ENCODE measurements around the gene BEST2. TPM values are rescaled to one million over a fixed set of nuclear protein-coding genes. Genes with fewer than 3 reads are reported as not detected.

Gene BEST2
- total RNA-seq, 1 donor from 2014 or later = not detected

DNA sequence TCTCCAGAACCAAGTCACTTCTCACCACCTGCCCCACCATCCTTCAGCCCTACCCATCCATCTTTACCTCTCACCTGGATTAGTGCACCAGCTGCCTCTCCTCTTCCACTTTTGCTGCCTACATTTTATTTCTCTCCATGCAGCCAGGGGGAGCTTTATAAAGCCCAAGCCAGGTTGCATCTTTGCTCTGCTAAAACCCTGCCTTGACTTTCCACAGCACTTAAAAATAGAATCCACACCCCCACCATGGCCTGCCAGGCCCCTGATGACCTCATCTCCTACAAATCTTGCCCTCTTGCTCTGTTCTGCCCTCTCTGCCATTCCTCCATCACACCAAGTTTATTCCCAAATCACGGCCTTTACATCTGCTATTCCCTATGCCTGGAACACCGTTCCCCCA is 22.0 kb downstream of the BEST2 start:
- Mint-ChIP-seq H3K27me3 (ENCODE audit: unreplicated experiment) (peaks cover 18% of the 10 kb centered on the region), H3K4me3 (ENCODE audit: unreplicated experiment) (peak overlapping the region; percentile 50), H3K4me1 (ENCODE audit: unreplicated experiment) (peaks cover 6% of the 10 kb centered on the region), H3K27ac (ENCODE audit: unreplicated experiment) (no peak overlapping the region), H3K9me3 (ENCODE audit: unreplicated experiment) (no peaks in the 10 kb centered on the region), H3K36me3 (ENCODE audit: low read depth, unreplicated experiment) (peaks cover 6% of the 10 kb centered on the region)
- no peak for DNase-seq (ENCODE audit: low spot score)
- TF ChIP-seq, protein P1, sequence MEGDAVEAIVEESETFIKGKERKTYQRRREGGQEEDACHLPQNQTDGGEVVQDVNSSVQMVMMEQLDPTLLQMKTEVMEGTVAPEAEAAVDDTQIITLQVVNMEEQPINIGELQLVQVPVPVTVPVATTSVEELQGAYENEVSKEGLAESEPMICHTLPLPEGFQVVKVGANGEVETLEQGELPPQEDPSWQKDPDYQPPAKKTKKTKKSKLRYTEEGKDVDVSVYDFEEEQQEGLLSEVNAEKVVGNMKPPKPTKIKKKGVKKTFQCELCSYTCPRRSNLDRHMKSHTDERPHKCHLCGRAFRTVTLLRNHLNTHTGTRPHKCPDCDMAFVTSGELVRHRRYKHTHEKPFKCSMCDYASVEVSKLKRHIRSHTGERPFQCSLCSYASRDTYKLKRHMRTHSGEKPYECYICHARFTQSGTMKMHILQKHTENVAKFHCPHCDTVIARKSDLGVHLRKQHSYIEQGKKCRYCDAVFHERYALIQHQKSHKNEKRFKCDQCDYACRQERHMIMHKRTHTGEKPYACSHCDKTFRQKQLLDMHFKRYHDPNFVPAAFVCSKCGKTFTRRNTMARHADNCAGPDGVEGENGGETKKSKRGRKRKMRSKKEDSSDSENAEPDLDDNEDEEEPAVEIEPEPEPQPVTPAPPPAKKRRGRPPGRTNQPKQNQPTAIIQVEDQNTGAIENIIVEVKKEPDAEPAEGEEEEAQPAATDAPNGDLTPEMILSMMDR (IDR thresholded peaks at IDR 0.05; ENCODE audit: unreplicated experiment) = no peak

DNA sequence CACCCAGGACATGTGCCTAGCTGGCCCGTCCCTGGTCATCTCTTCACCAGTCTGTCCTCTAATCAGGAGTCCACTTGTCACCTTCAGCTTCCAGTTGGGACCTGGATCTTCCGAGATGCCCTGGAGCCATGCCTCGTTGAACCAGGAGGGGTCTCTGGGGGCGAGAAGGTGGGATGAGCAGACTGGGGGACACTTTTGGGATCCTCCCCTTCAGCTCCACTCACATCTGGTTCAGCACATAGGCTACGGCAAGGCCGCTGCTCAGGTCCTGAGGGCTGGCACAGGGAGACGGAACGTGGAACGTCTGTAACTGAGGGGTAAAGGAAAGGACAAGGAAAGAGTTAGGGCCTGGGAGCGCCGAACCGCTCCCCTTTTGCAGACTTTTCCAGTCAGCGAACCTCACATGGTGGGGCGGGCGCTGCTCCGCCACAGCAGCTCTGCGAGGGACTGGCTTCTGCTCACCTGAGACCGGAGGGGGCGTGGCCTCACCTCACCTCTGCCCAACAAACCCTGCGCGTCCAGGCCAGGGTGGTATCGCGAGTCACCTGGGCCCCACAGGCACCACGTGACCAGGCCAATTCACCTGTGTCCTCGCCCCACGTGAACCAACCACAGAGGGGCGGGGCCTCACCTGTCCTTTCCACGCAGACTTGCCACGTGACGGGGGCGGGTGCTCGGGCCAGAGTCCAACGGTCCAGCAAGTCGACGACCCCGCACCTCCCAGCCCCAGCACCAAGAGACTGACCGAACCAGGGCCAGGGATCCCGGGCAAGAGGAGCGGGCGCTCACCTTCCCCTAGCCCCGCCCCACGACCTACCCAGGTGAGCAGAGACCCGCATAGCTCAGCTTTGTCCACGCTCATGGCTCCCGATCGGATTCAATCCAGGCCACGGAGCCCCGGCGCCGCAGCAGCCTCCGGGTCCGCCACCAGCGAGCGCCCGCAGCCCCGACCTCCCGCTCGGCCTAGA is 23.3 kb downstream of the BEST2 start, which contains the start of gene HOOK2:
TSS of gene HOOK2 (minus strand) at position 965 of the 968 bp plus-strand sequence. CDS start at position 862, 103 bp downstream.
- Mint-ChIP-seq H3K4me3 (ENCODE audit: unreplicated experiment) (peak within 1 kb of the TSS; percentile 65), H3K36me3 (ENCODE audit: low read depth, unreplicated experiment) (peaks cover 4% of the 10 kb centered on the region), H3K9me3 (ENCODE audit: unreplicated experiment) (no peaks in the 10 kb centered on the region), H3K27ac (ENCODE audit: unreplicated experiment) (no peak within 1 kb of the TSS), H3K27me3 (ENCODE audit: unreplicated experiment) (peaks cover 15% of the 10 kb centered on the region), H3K4me1 (ENCODE audit: unreplicated experiment) (peaks cover 12% of the 10 kb centered on the region)
- no peak for DNase-seq (ENCODE audit: low spot score)
- TF ChIP-seq, protein P1 (IDR thresholded peaks at IDR 0.05; ENCODE audit: unreplicated experiment) = no peak

DNA sequence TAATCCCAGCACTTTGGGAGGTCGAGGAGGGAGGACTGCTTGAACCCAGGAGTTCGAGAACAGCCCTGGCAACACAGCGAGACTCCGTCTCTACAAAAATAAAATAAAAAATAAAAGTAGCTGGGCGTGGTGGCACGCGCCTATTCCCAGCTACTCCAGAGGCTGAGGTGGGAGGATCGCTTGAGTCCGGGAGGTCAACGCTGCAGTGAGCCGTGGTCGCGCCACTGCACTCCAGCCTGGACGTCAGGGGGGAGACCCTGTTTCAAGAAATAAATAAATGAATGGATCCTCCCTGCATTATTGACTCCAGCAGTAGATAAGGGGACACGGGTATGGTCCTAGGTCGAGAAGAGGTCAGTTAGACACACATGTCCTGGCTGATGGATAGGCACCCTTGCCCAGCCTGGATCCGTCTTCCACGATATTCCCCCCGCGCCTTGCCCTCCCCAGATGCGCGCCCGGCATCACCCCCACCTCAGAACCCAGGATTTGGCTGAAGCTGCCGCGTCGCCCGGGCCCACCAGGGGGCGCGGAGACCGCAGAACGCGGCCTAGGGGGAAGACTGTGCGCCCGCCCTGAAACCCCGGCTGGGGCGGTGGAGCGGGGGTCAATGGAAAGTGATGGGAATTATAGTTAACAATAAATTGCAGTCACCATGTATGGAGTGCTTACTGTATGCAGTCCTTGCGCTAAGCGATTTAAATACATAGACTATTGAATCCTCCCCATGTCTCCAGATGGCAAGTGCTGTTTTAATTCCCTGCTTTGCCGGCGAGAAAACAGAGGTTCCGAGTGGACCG is 25.8 kb downstream of the BEST2 start:
- Mint-ChIP-seq H3K9me3 (ENCODE audit: unreplicated experiment) (no peaks in the 10 kb centered on the region), H3K4me3 (ENCODE audit: unreplicated experiment) (peak overlapping the region; percentile 91), H3K27ac (ENCODE audit: unreplicated experiment) (peak overlapping the region; percentile 99), H3K4me1 (ENCODE audit: unreplicated experiment) (peaks cover 16% of the 10 kb centered on the region), H3K36me3 (ENCODE audit: low read depth, unreplicated experiment) (peaks cover 4% of the 10 kb centered on the region), H3K27me3 (ENCODE audit: unreplicated experiment) (peaks cover 16% of the 10 kb centered on the region)
- DNase-seq (ENCODE audit: low spot score) = peak; percentile 92
- TF ChIP-seq, protein P1 (IDR thresholded peaks at IDR 0.05; ENCODE audit: unreplicated experiment) = peak; percentile 98

DNA sequence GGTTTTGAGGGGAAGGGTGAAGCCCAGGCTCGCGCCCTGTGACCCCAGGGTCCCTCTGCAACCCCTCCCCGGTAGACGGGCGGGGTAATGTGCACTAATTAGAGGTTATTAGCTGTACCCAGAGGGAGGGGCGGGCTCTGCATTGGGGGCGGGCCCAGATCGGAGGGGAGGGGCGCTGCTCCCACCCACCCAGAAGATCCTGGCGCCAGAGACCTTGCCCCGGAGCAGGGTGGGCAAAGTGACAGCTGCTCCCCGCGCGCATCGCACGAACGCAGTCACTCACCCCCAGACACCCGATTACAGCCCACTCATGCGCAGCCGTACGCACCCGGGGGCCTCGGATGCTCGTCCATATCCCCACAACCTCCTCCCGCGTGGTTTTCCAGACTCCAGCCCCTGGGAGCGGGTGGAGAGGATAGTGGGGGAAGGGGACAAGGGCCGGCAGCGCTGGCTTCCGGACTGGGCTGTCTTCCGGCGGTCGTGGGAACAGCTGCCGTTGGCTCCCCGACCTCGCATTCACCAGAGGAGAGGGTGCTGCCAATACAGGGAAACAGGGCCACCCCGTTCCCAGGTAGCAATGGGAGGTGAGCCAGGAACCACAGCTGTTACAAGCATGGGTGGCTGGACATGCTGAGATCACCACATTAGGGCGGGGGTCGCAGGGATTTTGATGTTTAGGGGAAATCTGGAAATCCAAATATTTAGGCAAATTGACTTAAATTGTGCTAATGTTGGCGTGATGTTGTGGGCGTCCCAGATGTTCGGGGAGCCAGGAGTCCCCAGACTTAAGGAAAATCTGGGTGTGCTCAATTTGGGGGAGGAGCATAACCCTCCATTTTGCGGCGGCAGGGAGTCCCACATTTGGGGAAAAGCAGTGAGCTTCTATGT is 26.7 kb downstream of the BEST2 start:
- peak; percentile 77 for DNase-seq (ENCODE audit: low spot score)
- Mint-ChIP-seq H3K27ac (ENCODE audit: unreplicated experiment) (peak overlapping the region; percentile 99), H3K9me3 (ENCODE audit: unreplicated experiment) (no peaks in the 10 kb centered on the region), H3K27me3 (ENCODE audit: unreplicated experiment) (peaks cover 16% of the 10 kb centered on the region), H3K4me3 (ENCODE audit: unreplicated experiment) (peak overlapping the region; percentile 91), H3K36me3 (ENCODE audit: low read depth, unreplicated experiment) (peaks cover 4% of the 10 kb centered on the region), H3K4me1 (ENCODE audit: unreplicated experiment) (peaks cover 16% of the 10 kb centered on the region)
- TF ChIP-seq, protein P1 (IDR thresholded peaks at IDR 0.05; ENCODE audit: unreplicated experiment) = no peak

Measured in endothelial cell (in vitro differentiated cells).